Upper lobe of right lung (tissue), 1 donor: ENCODE measurements around the gene MUC7. TPM values are rescaled to one million over a fixed set of nuclear protein-coding genes. Genes with fewer than 3 reads are reported as not detected.

ENCODE experiments used
- ATAC-seq: fragments of 200-7000 bp; cut with Tn5 transposase; one replicate; pipeline ENCODE4 v1.9.1; 2020; ENCODE audit warnings: mild to moderate bottlenecking, moderate library complexity
- DNase-seq: peaks from one replicate; pipeline ENCODE4 v3.0.0-alpha.2; 2020
- H3K27ac ChIP-seq: fragments of 200-600 bp; one replicate; pipeline ENCODE4 v1.8.0; 2022
- H3K27me3 ChIP-seq: fragments of 200-600 bp; one replicate; pipeline ENCODE4 v1.8.0; 2022; ENCODE audit warnings: mild to moderate bottlenecking
- H3K36me3 ChIP-seq: fragments of 200-600 bp; one replicate; pipeline ENCODE4 v1.8.0; 2022
- H3K4me1 ChIP-seq: fragments of 200-600 bp; one replicate; pipeline ENCODE4 v1.8.0; 2022
- H3K4me3 ChIP-seq: fragments of 200-600 bp; one replicate; pipeline ENCODE4 v1.8.0; 2022; ENCODE audit warnings: mild to moderate bottlenecking
- H3K9me3 ChIP-seq: fragments of 200-600 bp; one replicate; pipeline ENCODE4 v1.8.0; 2022
- CTCF ChIP-seq: fragments of 200-600 bp; IDR thresholded peaks from one replicate; pipeline ENCODE4 v1.8.0; 2022; ENCODE audit warnings: antibody characterized with exemption
- intact Hi-C: fragments of 100-400 bp; cut with DNase I; formaldehyde crosslinking; loops from one replicate; pipeline ENCODE4 v1.11.0; 2022
- long read RNA-seq: library from polyadenylated mRNA; unstranded; transcript quantifications from one replicate; pipeline ENCODE4 v2.0.0, GENCODE V29; 2021
- total RNA-seq: library from RNA; stranded (reverse); fragmentation: NEBNext Ultra II Directional; extraction: Animal tissue kit (Norgen Biotek cat#: 25700); gene quantifications from one replicate; pipeline ENCODE4 v1.2.1, GENCODE V29; 2021
- donor health status: DM: no; HTN: yes; CAD: no; lungs with severe emphysema.

Gene MUC7
- not detected for total RNA-seq
- long read RNA-seq, result 0 reads

DNA sequence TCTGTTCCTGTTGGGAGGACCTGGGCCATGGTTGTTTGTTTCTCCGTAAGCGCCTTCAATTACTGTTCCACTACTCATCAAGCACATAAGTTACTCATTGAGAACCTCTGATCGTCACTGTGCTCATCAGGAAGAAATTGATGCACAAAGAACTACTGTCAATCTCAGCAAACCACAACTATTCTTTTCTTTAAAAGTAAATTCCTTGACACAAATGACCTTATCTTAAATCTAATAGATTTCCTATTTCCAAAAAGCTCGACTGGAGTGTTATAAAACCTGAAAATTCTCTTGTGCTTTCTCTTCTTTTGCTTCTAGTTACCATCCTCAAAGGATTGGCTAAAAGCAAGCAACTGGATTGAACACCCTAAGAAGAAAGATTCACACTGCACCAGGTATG is at the start of gene MUC7:
TSS of gene MUC7 (plus strand) at position 301 of the 400 bp plus-strand sequence. CDS start 1,825 bp downstream, outside the sequence.
- intact Hi-C loops, result no loop called here
- Histone ChIP-seq H3K27me3 (no peaks in the 10 kb centered on the region), H3K9me3 (no peaks in the 10 kb centered on the region), H3K4me3 (no peak within 1 kb of the TSS), H3K36me3 (no peaks in the 10 kb centered on the region), H3K4me1 (no peaks in the 10 kb centered on the region), H3K27ac (no peak within 1 kb of the TSS)
- ATAC-seq (no peak), DNase-seq (no peak)
- TF ChIP-seq CTCF, result no peak

DNA sequence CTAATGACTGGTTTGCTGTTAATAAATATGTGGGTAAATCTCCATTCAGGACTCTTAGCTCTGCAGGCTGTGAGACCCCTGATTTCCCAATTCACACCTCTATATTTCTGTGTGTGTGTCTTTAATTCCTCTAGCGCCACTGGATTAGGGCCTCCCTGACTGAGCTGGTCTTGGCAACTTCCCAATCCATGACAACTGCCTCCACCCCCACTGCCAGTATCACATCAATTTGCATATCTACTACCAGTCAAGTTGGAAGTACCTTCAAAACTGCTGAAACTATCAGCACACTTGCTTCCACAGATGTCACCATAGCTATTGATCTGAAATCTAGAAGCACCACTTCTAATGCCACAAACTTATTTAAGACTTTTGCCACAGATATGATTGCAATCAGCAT is 46.7 kb upstream of the MUC7 start:
- Histone ChIP-seq H3K36me3 (no peaks in the 10 kb centered on the region), H3K27me3 (no peaks in the 10 kb centered on the region), H3K4me3 (no peak overlapping the region), H3K27ac (no peak overlapping the region), H3K4me1 (no peaks in the 10 kb centered on the region), H3K9me3 (no peaks in the 10 kb centered on the region)
- intact Hi-C loops, result no loop called here
- ATAC-seq, result no peak
- TF ChIP-seq CTCF, result no peak
- no peak for DNase-seq

- Histone ChIP-seq H3K9me3 (no peaks in the 10 kb centered on the region), H3K27me3 (no peaks in the 10 kb centered on the region), H3K4me1 (no peaks in the 10 kb centered on the region), H3K4me3 (no peak overlapping the region), H3K36me3 (no peaks in the 10 kb centered on the region), H3K27ac (no peak overlapping the region)
- DNase-seq (no peak), ATAC-seq (no peak)
- no peak for TF ChIP-seq CTCF
- intact Hi-C loops, result no loop called here
These were observed 45.2 kb upstream of the MUC7 start for GRCh38 chr4:70426789-70427188.

DNA sequence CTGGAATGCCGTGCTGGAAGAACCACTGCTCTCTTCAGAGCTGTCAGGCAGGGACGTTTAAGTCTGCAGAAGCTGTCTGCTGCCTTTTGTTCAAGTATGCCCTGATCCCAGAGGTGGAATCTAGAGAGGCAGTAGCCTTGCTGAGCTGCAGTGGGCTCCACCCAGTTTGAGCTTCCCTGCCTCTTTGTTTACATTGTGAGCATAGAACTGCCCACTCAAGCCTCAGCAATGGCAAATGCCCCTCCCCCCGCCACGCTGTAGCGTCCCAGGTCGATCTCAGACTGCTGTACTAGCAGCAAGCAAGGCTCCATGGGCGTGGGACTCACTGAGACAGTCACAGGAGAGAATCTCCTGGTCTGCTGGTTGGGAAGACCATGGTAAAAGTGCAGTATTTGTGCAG is 34.8 kb upstream of the MUC7 start:
- no peak for TF ChIP-seq CTCF
- Histone ChIP-seq H3K27me3 (no peaks in the 10 kb centered on the region), H3K4me3 (no peak overlapping the region), H3K9me3 (no peaks in the 10 kb centered on the region), H3K4me1 (no peaks in the 10 kb centered on the region), H3K27ac (no peak overlapping the region), H3K36me3 (no peaks in the 10 kb centered on the region)
- intact Hi-C loops, result no loop called here
- ATAC-seq (no peak), DNase-seq (no peak)

- Histone ChIP-seq H3K36me3 (no peaks in the 10 kb centered on the region), H3K4me1 (no peaks in the 10 kb centered on the region), H3K27me3 (no peaks in the 10 kb centered on the region), H3K27ac (no peak overlapping the region), H3K9me3 (no peaks in the 10 kb centered on the region), H3K4me3 (no peak overlapping the region)
- TF ChIP-seq CTCF, result no peak
- no peak for ATAC-seq
- intact Hi-C loops, result no loop called here
- DNase-seq, result no peak
These were observed 29.5 kb upstream of the MUC7 start for GRCh38 chr4:70442474-70442873.

GRCh38 chr4:70443329-70443728 is 28.7 kb upstream of the MUC7 start:
- no peak for TF ChIP-seq CTCF
- Histone ChIP-seq H3K27me3 (no peaks in the 10 kb centered on the region), H3K36me3 (no peaks in the 10 kb centered on the region), H3K27ac (no peak overlapping the region), H3K9me3 (no peaks in the 10 kb centered on the region), H3K4me3 (no peak overlapping the region), H3K4me1 (no peaks in the 10 kb centered on the region)
- DNase-seq, result no peak
- intact Hi-C loops, result no loop called here
- no peak for ATAC-seq
